OCI-LY3 (cell line): Measurements from ENCODE around the gene TRPM5.

Experiments
- H2AFZ ChIP-seq: fragments of 200-600, 300-600 bp; shearing (Covaris generic); 2 replicates; pipeline ENCODE4 v1.6.0; 2014; ENCODE audit warnings: antibody characterized with exemption, low read depth, low read length
- H3K27ac ChIP-seq: fragments of 200-600, 300-600 bp; sonication (generic); 2 replicates; pipeline ENCODE4 v1.5.1; 2014; ENCODE audit warnings: mild to moderate bottlenecking, low read length, moderate library complexity, mixed read lengths
- H3K27me3 ChIP-seq: fragments of 200-600, 300-600 bp; sonication (generic); 2 replicates; pipeline ENCODE4 v1.6.1; 2014; ENCODE audit warnings: low read depth, low read length, mixed read lengths
- H3K36me3 ChIP-seq: fragments of 200-600, 300-600 bp; sonication (generic); replicated peaks from 2 replicates; pipeline ENCODE3; 2014; ENCODE audit warnings: low read depth, low read length, mixed read lengths
- H3K4me1 ChIP-seq: fragments of 300-600, 200-600 bp; sonication (generic); 2 replicates; pipeline ENCODE4 v1.6.1; 2014; ENCODE audit warnings: low read length, mixed read lengths
- H3K4me2 ChIP-seq: fragments of 200-600, 300-600 bp; sonication (generic); 2 replicates; pipeline ENCODE4 v1.6.1; 2014; ENCODE audit warnings: low read length, mixed read lengths
- H3K4me3 ChIP-seq: fragments of 300-600, 200-600 bp; sonication (generic); 2 replicates; pipeline ENCODE4 v1.5.1; 2014; ENCODE audit warnings: antibody characterized with exemption, mild to moderate bottlenecking, low read length, moderate library complexity
- H3K79me2 ChIP-seq: fragments of 300-600, 200-600 bp; shearing (Covaris generic); 2 replicates; pipeline ENCODE4 v1.6.1; 2014; ENCODE audit warnings: mild to moderate bottlenecking, low read length, mixed read lengths
- H3K9ac ChIP-seq: fragments of 300-600, 200-600 bp; shearing (Covaris generic); 2 replicates; pipeline ENCODE4 v1.6.0; 2014; ENCODE audit warnings: mild to moderate bottlenecking, low read length, moderate library complexity
- H3K9me3 ChIP-seq: fragments of 200-600, 300-600 bp; shearing (Covaris generic); 2 replicates; pipeline ENCODE4 v1.6.1; 2014; ENCODE audit warnings: low read length, mixed read lengths; ENCODE audit not compliant: insufficient read depth
- H4K20me1 ChIP-seq: fragments of 200-600, 300-600 bp; sonication (generic); 2 replicates; pipeline ENCODE4 v1.6.1; 2016; ENCODE audit warnings: low read length, mixed read lengths; ENCODE audit not compliant: insufficient read depth
- EZH2phosphoT487 ChIP-seq: fragments of 200-600 bp; shearing (Covaris generic); IDR thresholded peaks from 2 replicates; pipeline ENCODE4 v1.6.1; 2018; ENCODE audit warnings: antibody characterized with exemption, mixed run types, low read depth
- TF ChIP-seq, protein P1 (sequence below): fragments of 200-600, 300-600 bp; sonication (generic); IDR thresholded peaks from 2 replicates; pipeline ENCODE4 v1.5.1; 2014; ENCODE audit warnings: antibody characterized with exemption, low read length, low read depth

TRPM5 gene

GRCh38 chr11:2427721-2428321, 16.5 kb downstream of the TRPM5 start:
- no peaks in the 10 kb centered on the region for H3K79me2 ChIP-seq
- H4K20me1 ChIP-seq = no peaks in the 10 kb centered on the region
- no peak overlapping the region for H3K9ac ChIP-seq
- no peaks in the 10 kb centered on the region for H3K9me3 ChIP-seq
- no peaks in the 10 kb centered on the region for H3K27me3 ChIP-seq
- no peak for TF ChIP-seq EZH2phosphoT487
- TF ChIP-seq, protein P1, sequence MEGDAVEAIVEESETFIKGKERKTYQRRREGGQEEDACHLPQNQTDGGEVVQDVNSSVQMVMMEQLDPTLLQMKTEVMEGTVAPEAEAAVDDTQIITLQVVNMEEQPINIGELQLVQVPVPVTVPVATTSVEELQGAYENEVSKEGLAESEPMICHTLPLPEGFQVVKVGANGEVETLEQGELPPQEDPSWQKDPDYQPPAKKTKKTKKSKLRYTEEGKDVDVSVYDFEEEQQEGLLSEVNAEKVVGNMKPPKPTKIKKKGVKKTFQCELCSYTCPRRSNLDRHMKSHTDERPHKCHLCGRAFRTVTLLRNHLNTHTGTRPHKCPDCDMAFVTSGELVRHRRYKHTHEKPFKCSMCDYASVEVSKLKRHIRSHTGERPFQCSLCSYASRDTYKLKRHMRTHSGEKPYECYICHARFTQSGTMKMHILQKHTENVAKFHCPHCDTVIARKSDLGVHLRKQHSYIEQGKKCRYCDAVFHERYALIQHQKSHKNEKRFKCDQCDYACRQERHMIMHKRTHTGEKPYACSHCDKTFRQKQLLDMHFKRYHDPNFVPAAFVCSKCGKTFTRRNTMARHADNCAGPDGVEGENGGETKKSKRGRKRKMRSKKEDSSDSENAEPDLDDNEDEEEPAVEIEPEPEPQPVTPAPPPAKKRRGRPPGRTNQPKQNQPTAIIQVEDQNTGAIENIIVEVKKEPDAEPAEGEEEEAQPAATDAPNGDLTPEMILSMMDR = no peak
- no peak overlapping the region for H2AFZ ChIP-seq
- no peak overlapping the region for H3K4me2 ChIP-seq
- no peaks in the 10 kb centered on the region for H3K4me1 ChIP-seq
- no peak overlapping the region for H3K4me3 ChIP-seq
- no peak overlapping the region for H3K27ac ChIP-seq
- no peaks in the 10 kb centered on the region for H3K36me3 ChIP-seq

GRCh38 chr11:2426826-2427521, 17.3 kb downstream of the TRPM5 start:
- H3K27ac ChIP-seq = no peak overlapping the region
- no peaks in the 10 kb centered on the region for H3K79me2 ChIP-seq
- H3K27me3 ChIP-seq = no peaks in the 10 kb centered on the region
- TF ChIP-seq, protein P1 = no peak
- TF ChIP-seq EZH2phosphoT487 = no peak
- no peaks in the 10 kb centered on the region for H3K9me3 ChIP-seq
- H3K4me1 ChIP-seq = no peaks in the 10 kb centered on the region
- no peak overlapping the region for H2AFZ ChIP-seq
- H3K36me3 ChIP-seq = no peaks in the 10 kb centered on the region
- H3K4me3 ChIP-seq = no peak overlapping the region
- H3K4me2 ChIP-seq = no peak overlapping the region
- no peaks in the 10 kb centered on the region for H4K20me1 ChIP-seq
- no peak overlapping the region for H3K9ac ChIP-seq

- TF ChIP-seq, protein P1 = no peak
- no peak for TF ChIP-seq EZH2phosphoT487
- H3K9me3 ChIP-seq = no peaks in the 10 kb centered on the region
- H3K27me3 ChIP-seq = no peaks in the 10 kb centered on the region
- no peak overlapping the region for H3K4me2 ChIP-seq
- H3K4me3 ChIP-seq = no peak overlapping the region
- no peaks in the 10 kb centered on the region for H4K20me1 ChIP-seq
- no peak overlapping the region for H3K9ac ChIP-seq
- H2AFZ ChIP-seq = no peak overlapping the region
- H3K79me2 ChIP-seq = no peaks in the 10 kb centered on the region
- H3K27ac ChIP-seq = no peak overlapping the region
- no peaks in the 10 kb centered on the region for H3K4me1 ChIP-seq
- H3K36me3 ChIP-seq = no peaks in the 10 kb centered on the region
Measured at GRCh38 chr11:2426221-2426620, 18.1 kb downstream of the TRPM5 start.

DNA sequence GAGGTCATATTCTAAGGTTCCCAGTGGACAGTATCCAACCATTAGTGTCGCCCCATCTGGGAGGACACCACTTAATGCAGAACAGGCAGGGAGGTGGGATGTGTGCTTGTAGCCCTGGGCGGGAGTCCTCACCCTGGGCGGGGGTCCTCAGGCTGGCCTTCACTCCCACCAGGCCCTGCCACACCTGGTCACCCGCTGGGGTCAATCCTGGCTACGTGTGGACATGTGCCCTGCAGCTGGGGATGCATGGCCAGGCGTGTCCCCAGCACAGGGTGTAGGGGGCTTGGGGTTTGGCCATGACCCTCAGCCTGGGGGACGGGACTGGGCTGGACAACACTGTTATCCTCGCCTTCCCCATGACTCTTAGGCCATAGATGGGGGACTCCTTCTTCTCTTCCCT, 18.8 kb downstream of the TRPM5 start:
- no peak overlapping the region for H3K9ac ChIP-seq
- H3K4me3 ChIP-seq = no peak overlapping the region
- no peaks in the 10 kb centered on the region for H3K27me3 ChIP-seq
- TF ChIP-seq EZH2phosphoT487 = no peak
- TF ChIP-seq, protein P1 = no peak
- H3K4me2 ChIP-seq = no peak overlapping the region
- H3K79me2 ChIP-seq = no peaks in the 10 kb centered on the region
- H3K9me3 ChIP-seq = no peaks in the 10 kb centered on the region
- no peak overlapping the region for H3K27ac ChIP-seq
- H3K4me1 ChIP-seq = peaks cover under 1% of the 10 kb centered on the region
- no peak overlapping the region for H2AFZ ChIP-seq
- H4K20me1 ChIP-seq = no peaks in the 10 kb centered on the region
- H3K36me3 ChIP-seq = no peaks in the 10 kb centered on the region
